Heart right ventricle (tissue), 16 donors: ENCODE data around the gene PLA2G4A. TPM values are rescaled to one million over a fixed set of nuclear protein-coding genes. Genes with fewer than 3 reads are reported as not detected.

Experiments
- ATAC-seq, 8 donors: fragments of 200-7000 bp; cut with Tn5 transposase; one replicate each; pipeline ENCODE4 v1.9.1; 2020; ENCODE audit warnings: mild to moderate bottlenecking in 8 of 8, moderate library complexity in 8 of 8, moderate number of reproducible peaks in 1 of 8
- DNase-seq, 2 donors: peaks; one replicate each; pipeline ENCODE4 v3.0.0-alpha.2; 2020
- H3K27ac ChIP-seq, 10 donors: fragments of 200-600 bp; sonication (generic) in 2 of 10; one replicate each; pipeline versions ENCODE4 v1.5.0 to v1.8.0; 2020 to 2022; ENCODE audit warnings: mild to moderate bottlenecking in 3 of 10
- H3K27me3 ChIP-seq, 7 donors: fragments of 200-600 bp; one replicate each; pipeline ENCODE4 v1.8.0; 2021 to 2022; ENCODE audit warnings: mild to moderate bottlenecking in 2 of 7
- H3K36me3 ChIP-seq, 9 donors: fragments of 200-600 bp; sonication (generic) in 1 of 9; one replicate each; pipeline versions ENCODE4 v1.5.0 to v1.8.0; 2020 to 2022; ENCODE audit warnings: mild to moderate bottlenecking in 2 of 9
- H3K4me1 ChIP-seq, 9 donors: fragments of 200-600 bp; sonication (generic) in 1 of 9; one replicate each; pipeline versions ENCODE4 v1.5.0 to v1.8.0; 2020 to 2022; ENCODE audit warnings: mild to moderate bottlenecking in 4 of 9
- H3K4me3 ChIP-seq, 10 donors: fragments of 200-600 bp; sonication (generic) in 2 of 10; one replicate each; pipeline versions ENCODE4 v1.5.0 to v1.8.0; 2020 to 2022; ENCODE audit warnings: mild to moderate bottlenecking in 7 of 10, moderate library complexity in 2 of 10
- H3K9me3 ChIP-seq, 11 donors: fragments of 200-600 bp in 10 of 11; sonication (generic) in 2 of 11; one replicate each; pipeline versions ENCODE4 v1.5.0 to v1.8.0; 2013 to 2022; ENCODE audit warnings: mild to moderate bottlenecking in 2 of 11, control low read depth in 1 of 11, moderate library complexity in 1 of 11
- CTCF ChIP-seq, 9 donors: fragments of 200-600 bp; sonication (generic) in 2 of 9; IDR thresholded peaks; one replicate each; pipeline versions ENCODE4 v1.5.0 to v1.8.0; 2021 to 2022; ENCODE audit warnings: antibody characterized with exemption in 9 of 9, mild to moderate bottlenecking in 5 of 9, moderate library complexity in 1 of 9
- WGBS, 2 donors: extraction: QIAGEN DNeasy Blood & Tissue Kit; methylation state at CpG; one replicate each; pipeline ENCODE4 v1.1.7; 2013; ENCODE audit warnings: inconsistent platforms in 1 of 2; 5-methylcytosine and 5-hydroxymethylcytosine counted together
- intact Hi-C, 10 donors: fragments of 100-400 bp; cut with DNase I; formaldehyde crosslinking; loops; one replicate each; pipeline versions ENCODE4 v1.11.1 to v1.14.2; 2022
- polyA plus RNA-seq, 2 donors: library from polyadenylated mRNA; stranded (reverse); fragments of 200-250 nt; gene quantifications; one replicate each; pipeline ENCODE4 v1.2.3, GENCODE V29; 2013
- total RNA-seq, 10 donors: library from RNA; stranded (reverse); fragmentation: NEBNext Ultra II Directional in 3 of 10; extraction: Animal tissue kit (Norgen Biotek cat#: 25700) in 3 of 10; gene quantifications; one replicate each; pipeline versions ENCODE4 v1.2.1 to v1.2.4, GENCODE V29; 2021 to 2023
- donor health status: Arrhythmogenic right ventricular cardiomyopathy.
- donor health status: ischemic (EF 13 %, LVEDD 7.1; RV severe dilation, severe dysfunction).
- donor health status: healthy with polysubstance abuse.
- donor health status: DM: no; HTN: yes; CAD: no.
- donor health status: DM: no; HTN: no; CAD: no.
- donor health status: ischemic (EF 25% LVEDD 6.9; RV normal size, moderate dysfunction).
- donor health status: ischemic (EF 25% LVEDD 5.7; RV mildly dilated, moderate dysfunction).
- donor health status: healthy.
- donor health status: DM: yes; HTN: yes; CAD: no.
- donor health status: Ischemic cardiomyopathy.
- donor health status: ischemic (EF 35%, LVEDD 5.7; RV mildly dilated, moderate dysfunction).
- donor health status: nonischemic (EF 11% LVEDD 7.7; RV severe dilation, severe dysfunction).
- donor health status: DM: yes; HTN: yes; CAD: no.
- donor health status: PGD.
- donor health status: ischemic (EF 29% LVEDD 5.4; RV normal size, mild dysfunction).
- donor health status: nonischemic (EF 23%, LVEDD 6.1; RV moderate dilation, normal function).

The PLA2G4A gene
- total and polyA plus RNA-seq, 12 donors, result 0.85 to 2.7 (median 1.9) TPM

- H3K27me3 ChIP-seq, result no peaks in the 10 kb centered on the region
- ATAC-seq (peak in 1 of 8 donors; percentile 34), DNase-seq (no peak)
- H3K9me3 ChIP-seq, result no peaks in the 10 kb centered on the region
- H3K4me1 ChIP-seq, result peaks cover 0 to 25% (median 5%) of the 10 kb centered on the region in 9 donors
- H3K4me3 ChIP-seq, result no peak overlapping the region
- intact Hi-C loops, result no loop called here
- H3K27ac ChIP-seq, result peak overlapping the region in 1 of 10 donors; percentile 4
- WGBS, 2 donors, result 72 to 80% methylated on average over 4 of the region's 4 CpGs
- no peaks in the 10 kb centered on the region for H3K36me3 ChIP-seq
- TF ChIP-seq CTCF (IDR thresholded peaks at IDR 0.05), result no peak
Measured at GRCh38 chr1:186837806-186838205, 9.1 kb downstream of the PLA2G4A start.

GRCh38 chr1:186838380-186839040 is 9.8 kb downstream of the PLA2G4A start:
- H3K4me3 ChIP-seq, result no peak overlapping the region
- WGBS, 2 donors, result 39 to 44% methylated on average over 2 of the region's 2 CpGs

GRCh38 chr1:186839041-186839400 is 10.3 kb downstream of the PLA2G4A start:
- TF ChIP-seq CTCF (IDR thresholded peaks at IDR 0.05), result no peak
- Histone ChIP-seq H3K27me3 (no peaks in the 10 kb centered on the region), H3K4me1 (peaks cover 0 to 25% (median 5%) of the 10 kb centered on the region in 9 donors), H3K9me3 (no peaks in the 10 kb centered on the region), H3K36me3 (no peaks in the 10 kb centered on the region), H3K27ac (peak overlapping the region in 5 of 10 donors; percentile 18 to 63 (median 45)), H3K4me3 (no peak overlapping the region)
- intact Hi-C loops, result no loop called here
- no peak for ATAC-seq
- no peak for DNase-seq
- WGBS, 2 donors, result 63 to 86% methylated on average over 2 of the region's 2 CpGs

More at GRCh38 chr1:186838380-186839040, 9.8 kb downstream of the PLA2G4A start:
- intact Hi-C loops, result no loop called here
- H3K27ac ChIP-seq, result peak overlapping the region in 3 of 10 donors; percentile 4 to 63 (median 52)
- no peaks in the 10 kb centered on the region for H3K9me3 ChIP-seq
- H3K4me1 ChIP-seq, result peaks cover 0 to 25% (median 5%) of the 10 kb centered on the region in 9 donors
- no peaks in the 10 kb centered on the region for H3K27me3 ChIP-seq
- ATAC-seq, result no peak
- no peak for DNase-seq
- H3K36me3 ChIP-seq, result no peaks in the 10 kb centered on the region
- TF ChIP-seq CTCF (IDR thresholded peaks at IDR 0.05), result no peak

- WGBS, 2 donors, result 51 to 59% methylated on average over 3 of the region's 3 CpGs
- DNase-seq, result no peak
- H3K4me1 ChIP-seq, result peaks cover 0 to 37% (median 10%) of the 10 kb centered on the region in 9 donors
- H3K27ac ChIP-seq, result no peak overlapping the region
- H3K4me3 ChIP-seq, result no peak overlapping the region
- intact Hi-C loops, result no loop called here
- peak in 1 of 8 donors; percentile 17 for ATAC-seq
- no peaks in the 10 kb centered on the region for H3K9me3 ChIP-seq
- H3K36me3 ChIP-seq, result no peaks in the 10 kb centered on the region
- H3K27me3 ChIP-seq, result no peaks in the 10 kb centered on the region
- no peak for TF ChIP-seq CTCF (IDR thresholded peaks at IDR 0.05)
Measured at GRCh38 chr1:186841599-186841998, 12.8 kb downstream of the PLA2G4A start.
